NCI-H2081 (cell line): ENCODE results near the gene VN1R5.
"Not testable (repeated sequence)": the region's sequence is repeated elsewhere in the genome, so short reads cannot be mapped to it uniquely, and the experiment has no call there.

ENCODE experiments used
- DNase-seq, 2 experiments: peaks; one replicate each; lab custom pipeline; 2025; lab: John Stamatoyannopoulos, UW

VN1R5 gene

DNA sequence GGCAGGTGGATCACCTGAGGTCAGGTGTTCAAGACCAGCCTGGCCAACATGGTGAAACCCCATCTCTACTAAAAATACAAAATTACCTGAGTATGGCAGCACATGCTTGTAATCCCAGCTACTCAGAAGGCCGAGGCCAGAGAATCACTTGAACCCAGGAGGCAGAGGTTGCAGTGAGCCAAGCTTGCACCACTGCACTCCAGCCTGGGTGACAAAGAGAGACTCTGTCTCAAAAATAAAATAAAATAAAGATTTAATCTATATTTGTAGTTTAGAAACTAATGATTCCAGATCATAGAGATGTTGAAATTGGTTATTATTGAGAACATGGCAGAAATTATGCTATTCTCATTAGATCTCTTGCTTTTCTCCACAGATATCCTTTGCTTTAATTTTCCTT, at the start of gene VN1R5:
TSS of gene VN1R5 (plus strand) at position 301 of the 400 bp plus-strand sequence.
- DNase-seq = not testable (repeated sequence)

DNA sequence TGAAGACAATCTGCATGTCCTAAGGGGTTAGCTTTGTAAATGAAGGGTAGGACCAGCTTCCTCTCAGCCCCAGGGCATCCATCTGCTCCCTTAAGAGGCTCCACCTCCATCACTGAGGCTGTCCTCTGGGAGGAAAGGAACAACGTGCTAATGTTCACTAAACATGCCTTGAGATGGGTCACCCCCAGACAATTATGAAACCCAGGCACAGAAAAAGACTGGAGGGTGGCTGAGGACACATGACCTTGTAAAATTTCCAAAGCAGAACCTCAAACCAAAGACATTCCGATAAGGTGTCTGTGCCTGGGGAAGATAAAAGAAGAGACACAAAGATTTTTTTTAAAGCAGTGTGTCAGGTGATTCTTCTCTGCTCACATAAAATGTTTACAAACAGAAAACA, 46.5 kb upstream of the VN1R5 start:
- no peak for DNase-seq

GRCh38 chr1:247210062-247210375, 45.9 kb upstream of the VN1R5 start:
- DNase-seq = no peak

DNA sequence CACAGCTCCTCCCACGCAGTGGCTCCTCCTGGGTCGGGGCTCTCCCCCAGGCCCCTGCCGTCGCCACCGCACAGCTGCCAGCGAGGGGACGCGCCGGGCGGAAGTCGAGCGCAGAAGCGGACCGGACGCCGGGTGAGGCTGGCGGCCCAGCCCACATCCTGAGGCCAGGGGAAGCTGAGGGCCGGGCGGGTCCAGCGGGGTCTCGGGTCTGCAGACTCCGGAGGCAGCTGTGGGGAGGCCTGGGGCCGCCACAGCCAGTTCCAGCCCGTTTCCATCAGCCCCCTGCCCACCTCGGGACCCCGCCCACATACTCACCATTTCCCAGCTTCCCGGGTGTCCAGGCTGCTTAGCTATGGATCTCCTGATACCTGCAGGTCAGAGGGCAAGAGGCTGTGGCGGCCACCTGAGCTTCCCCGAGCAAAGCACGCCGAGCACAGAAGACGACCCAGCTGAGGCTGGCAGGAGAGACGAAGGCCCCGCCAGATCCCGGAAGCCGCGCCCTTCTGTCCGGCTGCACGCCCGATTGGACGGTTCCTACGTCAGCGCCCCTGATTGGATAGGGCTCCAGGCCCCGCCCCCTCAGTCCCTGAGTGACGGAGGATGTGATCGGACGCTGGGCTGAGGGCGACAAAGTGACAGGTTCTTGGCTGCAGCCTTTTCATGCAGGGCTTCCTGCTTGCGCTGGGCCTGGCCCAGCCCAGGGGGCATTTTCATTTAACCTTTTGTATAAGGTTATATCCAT, 45.3 kb upstream of the VN1R5 start:
- DNase-seq = peak; percentile 99

GRCh38 chr1:247211339-247211738, 44.5 kb upstream of the VN1R5 start:
- no peak for DNase-seq

- DNase-seq = no peak
These were observed 43.9 kb upstream of the VN1R5 start for GRCh38 chr1:247212012-247212411.

DNA sequence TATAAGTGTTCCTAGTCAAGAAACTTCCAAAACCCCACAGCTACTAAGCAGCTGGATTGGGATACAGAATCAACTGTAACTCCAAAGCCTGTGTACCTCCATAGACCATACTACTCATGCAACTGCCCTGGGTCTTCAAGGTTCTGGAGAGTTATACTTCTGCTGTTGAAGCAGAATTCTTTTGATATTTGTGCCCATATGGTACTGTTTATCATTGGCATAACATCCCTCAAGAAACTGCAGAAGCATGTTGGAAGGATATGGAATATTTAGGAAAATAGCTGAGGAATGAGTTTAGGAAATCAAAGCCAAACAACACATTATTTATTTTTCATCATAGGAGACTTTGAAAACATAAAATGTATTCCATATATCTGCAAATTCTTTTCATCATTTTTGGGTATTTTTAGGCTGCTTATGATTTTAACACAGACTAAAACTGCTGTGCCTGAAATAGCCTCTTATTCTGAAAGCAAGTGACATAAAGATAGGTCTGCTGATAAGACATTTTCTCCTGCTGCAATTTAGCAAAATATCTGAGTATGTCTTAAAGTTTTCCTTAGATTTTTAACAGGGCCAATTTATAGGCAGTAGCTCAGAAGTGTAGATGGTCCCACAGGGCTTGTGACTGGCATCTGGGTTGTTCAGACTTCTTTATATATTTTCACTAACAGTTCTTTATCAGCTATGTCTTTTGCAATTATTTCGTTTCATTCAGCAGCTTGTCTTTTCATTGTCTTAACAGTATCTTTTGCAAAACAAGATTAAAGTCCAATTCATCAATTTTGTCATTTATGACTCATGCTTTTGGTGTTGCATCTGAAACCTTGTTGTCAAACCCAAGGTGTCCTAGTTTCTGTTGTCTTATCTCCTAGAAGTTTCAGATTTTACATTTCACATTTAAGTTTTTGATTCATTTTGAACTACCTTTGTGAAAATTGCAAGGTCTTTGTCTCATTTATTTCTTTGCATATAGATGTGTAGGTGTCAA, 43.0 kb upstream of the VN1R5 start:
- no peak for DNase-seq

- DNase-seq = no peak
These were observed 39.6 kb upstream of the VN1R5 start for GRCh38 chr1:247216261-247216660.

GRCh38 chr1:247218121-247218651, 37.7 kb upstream of the VN1R5 start:
- DNase-seq = no peak

DNA sequence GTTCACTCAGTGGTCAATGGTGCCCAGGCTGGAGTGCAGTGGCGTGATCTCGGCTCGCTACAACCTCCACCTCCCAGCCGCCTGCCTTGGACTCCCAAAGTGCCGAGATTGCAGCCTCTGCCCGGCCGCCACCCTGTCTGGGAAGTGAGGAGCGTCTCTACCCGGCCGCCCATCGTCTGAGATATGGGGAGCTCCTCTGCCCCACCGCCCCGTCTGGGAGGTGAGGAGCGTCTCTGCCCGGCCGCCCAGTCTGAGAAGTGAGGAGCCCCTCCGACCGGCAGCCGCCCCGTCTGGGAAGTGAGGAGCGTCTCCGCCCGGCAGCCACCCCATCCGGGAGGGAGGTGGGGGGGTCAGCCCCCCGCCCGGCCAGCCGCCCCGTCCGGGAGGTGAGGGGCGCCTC, 35.6 kb upstream of the VN1R5 start:
- not testable (repeated sequence) for DNase-seq

- DNase-seq = no peak
These were observed 33.0 kb upstream of the VN1R5 start for GRCh38 chr1:247222840-247223239.

DNA sequence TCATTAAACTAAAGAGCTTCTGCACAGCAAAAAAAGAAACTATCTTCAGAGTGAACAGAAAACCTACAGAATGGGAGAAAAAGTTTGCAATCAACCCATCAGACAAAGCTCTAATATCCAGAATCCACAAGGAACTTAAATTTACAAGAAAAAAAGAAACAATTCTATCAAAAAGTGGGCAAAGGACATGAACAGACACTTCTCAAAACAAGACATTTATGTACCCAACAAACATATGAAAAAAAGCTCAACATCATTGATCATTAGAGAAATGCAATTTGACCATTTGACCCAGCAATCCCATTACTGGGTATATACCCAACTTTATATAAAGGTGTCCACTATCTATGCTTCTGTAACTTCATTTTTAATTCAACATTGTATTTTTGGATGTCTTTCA, 31.1 kb upstream of the VN1R5 start:
- no peak for DNase-seq

GRCh38 chr1:247228133-247228532, 27.7 kb upstream of the VN1R5 start:
- no peak for DNase-seq

DNA sequence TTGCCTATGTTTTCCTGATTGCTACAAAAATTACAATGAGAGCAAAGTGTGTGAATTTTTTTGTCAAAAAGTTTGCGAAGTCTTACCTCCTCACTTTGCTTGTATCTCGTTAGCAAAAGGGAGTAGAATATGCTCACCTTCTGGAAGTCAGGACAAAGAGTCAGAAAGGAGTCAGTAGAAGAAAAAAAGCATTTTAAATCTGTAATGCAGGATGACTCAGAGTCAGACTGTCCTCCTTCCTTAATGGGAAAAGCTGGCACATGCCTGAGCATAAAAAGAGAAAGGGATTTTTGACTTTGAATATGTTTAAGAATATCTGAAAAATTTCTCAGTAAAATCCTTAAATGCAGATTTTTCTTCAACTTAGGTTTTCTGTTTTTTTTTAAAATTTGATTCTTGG, 14.2 kb upstream of the VN1R5 start:
- DNase-seq = no peak

DNA sequence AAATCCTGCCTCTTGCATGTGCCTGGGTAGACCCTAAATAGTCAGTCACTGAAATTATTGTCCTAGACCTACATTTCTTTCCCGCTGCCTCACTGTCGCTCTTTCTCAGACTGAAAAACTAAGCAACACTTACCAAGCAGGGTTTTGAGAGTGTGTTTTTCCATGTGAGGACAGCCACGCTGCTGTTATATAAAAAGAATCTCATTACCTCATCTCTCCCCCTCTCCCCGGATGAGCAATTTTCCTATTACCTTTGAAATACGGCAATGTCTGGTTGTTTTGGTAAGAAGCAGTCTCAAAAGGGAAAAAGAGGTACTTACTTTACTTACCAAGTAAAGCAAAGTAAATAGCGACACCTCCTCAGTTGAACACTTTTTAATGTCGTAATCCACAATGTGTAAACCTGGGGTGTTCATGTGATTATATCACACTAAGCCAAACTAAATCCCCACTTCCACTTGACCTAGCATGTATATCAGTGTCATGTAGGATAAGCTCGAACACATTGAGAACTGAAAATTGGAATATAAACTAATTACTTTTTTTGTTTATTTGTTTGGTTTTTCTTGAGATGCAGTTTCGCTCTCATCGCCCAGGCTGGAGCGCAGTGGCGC, 12.2 kb upstream of the VN1R5 start:
- no peak for DNase-seq

DNA sequence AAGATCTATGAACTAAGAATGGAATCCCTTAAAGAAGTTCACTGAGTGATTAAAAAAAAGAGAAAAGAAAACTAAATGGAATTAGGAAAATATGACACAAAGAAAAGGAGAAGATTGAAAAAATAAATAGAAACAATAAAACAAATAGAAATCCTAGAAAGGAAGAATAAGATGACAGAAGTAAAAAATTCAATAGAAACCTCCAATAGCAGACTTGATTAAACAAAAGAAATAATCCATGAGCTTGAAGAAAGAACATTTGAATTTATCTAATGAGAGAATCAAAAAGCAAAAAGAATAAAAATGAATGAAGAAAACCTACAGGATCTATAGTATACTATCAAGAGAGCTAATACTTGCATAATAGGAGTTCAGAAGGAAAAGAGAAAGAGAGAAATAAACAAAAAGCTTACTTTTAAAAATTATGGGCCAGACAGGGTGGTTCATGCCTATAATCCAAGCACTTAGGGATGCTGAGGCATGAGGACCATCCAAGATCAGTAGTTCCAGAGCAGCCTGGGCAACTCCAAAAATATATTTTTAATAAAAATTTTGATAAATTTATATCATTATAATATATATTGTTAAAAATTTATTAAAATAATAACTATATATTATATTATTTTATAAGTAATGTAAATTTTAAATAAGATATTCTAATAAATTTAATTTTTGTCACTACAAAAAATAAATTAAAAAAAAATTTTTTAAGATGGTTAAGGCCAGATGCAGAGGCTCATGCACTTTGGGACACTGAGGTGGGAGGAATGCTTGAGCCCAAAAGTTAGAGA, 9.4 kb upstream of the VN1R5 start:
- no peak for DNase-seq

- no peak for DNase-seq
These were observed 8.3 kb upstream of the VN1R5 start for GRCh38 chr1:247247568-247247967.

DNA sequence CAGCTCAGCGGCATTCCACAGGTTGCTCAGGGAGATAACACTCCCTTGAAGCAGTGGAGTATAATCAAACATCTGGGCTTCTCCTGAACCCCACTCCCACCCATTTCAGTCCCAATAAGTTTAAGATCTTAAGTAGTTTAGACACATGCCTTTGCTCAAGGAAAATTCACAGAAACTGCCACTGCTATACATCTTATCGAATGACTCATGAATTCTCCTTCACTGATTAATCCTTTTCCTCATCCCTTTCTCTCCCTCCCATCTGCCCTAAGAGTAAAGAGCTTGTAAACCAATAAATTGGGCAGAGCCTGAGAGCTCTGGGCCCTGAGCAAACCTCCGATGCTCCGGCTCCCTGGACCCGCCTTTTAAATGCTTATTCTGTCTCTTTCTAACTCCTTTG, 10.2 kb downstream of the VN1R5 start:
- no peak for DNase-seq

DNA sequence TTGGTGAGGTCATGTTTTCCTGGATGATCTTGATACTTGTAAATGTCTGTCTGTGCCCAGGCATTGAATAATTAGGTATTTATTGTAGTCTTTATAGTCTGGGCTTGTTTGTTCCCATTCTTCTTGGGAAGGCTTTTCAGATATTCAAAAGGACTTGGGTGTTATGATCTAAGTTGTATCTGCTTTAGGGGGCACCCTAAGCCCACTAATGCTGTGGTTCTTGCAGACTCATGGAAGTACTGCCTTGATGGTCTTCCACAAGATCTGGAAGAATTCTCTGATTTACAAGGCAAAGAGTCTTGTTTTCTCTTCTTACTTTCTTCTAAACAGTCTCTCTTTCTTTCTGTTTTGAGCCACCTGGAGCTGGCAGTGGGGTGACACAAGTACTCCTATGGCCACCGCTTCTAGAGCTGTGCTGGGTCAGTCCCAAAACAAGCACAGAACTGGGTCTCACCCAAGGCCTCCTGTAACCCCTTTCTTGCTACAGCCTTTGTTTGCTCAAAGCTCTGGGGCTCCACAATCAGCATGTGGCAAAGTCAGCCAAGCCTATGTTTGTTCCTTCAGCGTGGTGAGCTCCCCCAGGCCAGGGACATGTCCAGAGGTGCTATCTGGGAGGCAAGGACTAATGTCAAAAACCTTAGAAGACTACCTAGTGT, 12.6 kb downstream of the VN1R5 start:
- DNase-seq = no peak

DNA sequence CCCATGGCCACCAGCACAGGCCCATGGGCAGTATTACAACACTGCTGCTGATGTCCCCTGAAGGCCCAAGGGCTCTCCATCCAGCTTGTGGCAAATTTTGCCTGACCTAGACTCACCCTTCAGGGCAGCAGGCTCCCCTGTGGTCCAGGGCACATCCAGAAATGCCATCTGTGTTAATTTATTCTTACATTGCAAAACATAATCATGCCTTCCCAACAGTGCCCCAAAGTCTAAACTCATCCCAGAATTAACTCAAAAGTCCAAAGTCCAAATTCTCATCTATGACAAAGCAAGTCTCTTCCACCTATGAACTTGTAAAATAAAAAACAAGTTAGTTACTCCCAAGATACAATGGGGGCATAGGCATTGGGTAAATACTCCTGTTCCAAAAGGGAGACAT, 13.3 kb downstream of the VN1R5 start:
- DNase-seq = no peak

DNA sequence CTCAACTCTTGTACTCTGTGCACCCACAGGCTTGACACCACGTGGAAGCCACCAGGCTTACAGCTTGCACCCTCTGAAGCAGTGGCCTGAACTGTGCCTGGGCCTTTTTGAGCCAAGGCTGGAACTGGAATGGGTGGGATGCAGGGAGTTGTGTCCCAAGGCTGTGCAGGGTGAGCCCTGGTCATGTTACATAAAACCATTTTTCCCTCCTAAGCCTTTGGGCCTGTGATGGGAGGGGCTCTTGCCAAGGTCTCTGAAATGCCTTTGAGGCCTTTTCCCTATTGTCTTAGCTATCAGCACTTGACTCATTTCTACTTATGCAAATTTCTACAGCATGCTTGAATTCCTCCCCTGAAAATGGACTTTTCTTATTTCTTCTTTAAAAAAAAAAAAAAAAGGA, 14.1 kb downstream of the VN1R5 start:
- no peak for DNase-seq
